Upper lobe of left lung (tissue), 4 donors: Measurements from ENCODE around the gene C10orf120.

Source experiments
- POLR2A ChIP-seq, 4 donors: fragments of 450-650 bp; IDR thresholded peaks; one replicate each; pipeline ENCODE4 v1.5.1; 2016 to 2017; ENCODE audit warnings: antibody characterized with exemption in 4 of 4, mild to moderate bottlenecking in 2 of 4
- POLR2AphosphoS5 ChIP-seq, 2 donors: sonication (generic); formaldehyde crosslinking; IDR thresholded peaks; one replicate each; pipeline ENCODE4 v1.5.1; 2017; ENCODE audit warnings: antibody characterized with exemption in 2 of 2
- TF ChIP-seq, protein P1 (sequence below), 6 experiments: fragments of 450-650 bp in 4 of 6; fragments of 200-600 bp in 2 of 6; sonication (generic) in 2 of 6; IDR thresholded peaks; one replicate each; pipeline ENCODE4 v1.5.1; 2016 to 2019; ENCODE audit warnings: antibody characterized with exemption in 6 of 6

DNA sequence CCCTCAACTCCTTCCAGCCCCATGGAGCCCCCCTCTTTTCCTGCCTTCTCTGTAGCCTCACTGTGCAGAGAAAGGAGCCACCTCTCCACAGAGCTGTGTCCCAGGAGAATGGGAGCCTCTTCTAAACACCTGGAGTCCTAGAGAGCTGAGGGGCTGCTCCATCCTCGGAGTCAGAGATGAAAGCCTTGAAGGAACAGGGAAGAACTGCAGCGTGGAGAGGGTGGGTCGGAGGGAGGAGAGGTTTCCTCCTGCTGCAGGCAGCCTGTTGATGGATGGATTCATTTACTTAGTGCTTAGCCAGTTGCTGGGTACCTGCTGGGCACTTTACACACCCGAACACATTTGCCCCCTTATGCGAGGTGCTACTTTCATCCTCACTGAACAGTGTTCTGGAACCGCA lies 39.0 kb downstream of the C10orf120 start:
- TF ChIP-seq POLR2A (IDR thresholded peaks at IDR 0.05): no peak
- no peak for TF ChIP-seq POLR2AphosphoS5 (IDR thresholded peaks at IDR 0.05)
- TF ChIP-seq, protein P1, sequence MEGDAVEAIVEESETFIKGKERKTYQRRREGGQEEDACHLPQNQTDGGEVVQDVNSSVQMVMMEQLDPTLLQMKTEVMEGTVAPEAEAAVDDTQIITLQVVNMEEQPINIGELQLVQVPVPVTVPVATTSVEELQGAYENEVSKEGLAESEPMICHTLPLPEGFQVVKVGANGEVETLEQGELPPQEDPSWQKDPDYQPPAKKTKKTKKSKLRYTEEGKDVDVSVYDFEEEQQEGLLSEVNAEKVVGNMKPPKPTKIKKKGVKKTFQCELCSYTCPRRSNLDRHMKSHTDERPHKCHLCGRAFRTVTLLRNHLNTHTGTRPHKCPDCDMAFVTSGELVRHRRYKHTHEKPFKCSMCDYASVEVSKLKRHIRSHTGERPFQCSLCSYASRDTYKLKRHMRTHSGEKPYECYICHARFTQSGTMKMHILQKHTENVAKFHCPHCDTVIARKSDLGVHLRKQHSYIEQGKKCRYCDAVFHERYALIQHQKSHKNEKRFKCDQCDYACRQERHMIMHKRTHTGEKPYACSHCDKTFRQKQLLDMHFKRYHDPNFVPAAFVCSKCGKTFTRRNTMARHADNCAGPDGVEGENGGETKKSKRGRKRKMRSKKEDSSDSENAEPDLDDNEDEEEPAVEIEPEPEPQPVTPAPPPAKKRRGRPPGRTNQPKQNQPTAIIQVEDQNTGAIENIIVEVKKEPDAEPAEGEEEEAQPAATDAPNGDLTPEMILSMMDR (IDR thresholded peaks at IDR 0.05): no peak
